ENCODE results near the gene TADA2A.

Gene TADA2A

GRCh38 chr17:37386462-37386861 is 20.2 kb upstream of the TADA2A start:
- Histone ChIP-seq H3K9me2 (replicated peaks; ENCODE audit: low read depth, low read length) (no peaks in the 10 kb centered on the region), H3K27me3 (ENCODE audit: insufficient read depth, low read length, poor library complexity, severe bottlenecking) (no peaks in the 10 kb centered on the region), H3K4me2 (ENCODE audit: low read depth, low read length, poor library complexity, severe bottlenecking) (no peak overlapping the region), H2AFZ (ENCODE audit: low read length) (no peak overlapping the region), H3K9ac (ENCODE audit: low read depth, low read length, poor library complexity, severe bottlenecking) (no peak overlapping the region), H3K9me3 (ENCODE audit: insufficient read depth, low read depth, low read length) (no peaks in the 10 kb centered on the region), H3K4me3 (ENCODE audit: low read length, poor library complexity, severe bottlenecking) (no peak overlapping the region), H3K36me3 (ENCODE audit: insufficient read depth, low read length) (no peaks in the 10 kb centered on the region), H4K20me1 (ENCODE audit: insufficient read depth, low read length, poor library complexity, severe bottlenecking) (no peaks in the 10 kb centered on the region), H3F3A (ENCODE audit: low read depth) (no peaks in the 10 kb centered on the region), H3K4me1 (ENCODE audit: insufficient read depth, low read length, poor library complexity, severe bottlenecking) (no peaks in the 10 kb centered on the region), H3K79me2 (ENCODE audit: insufficient read depth, low read length) (no peaks in the 10 kb centered on the region)
- no peak for TF ChIP-seq CTCF (conservative IDR thresholded peaks at IDR 0.05; ENCODE audit: low read length)
- no peak for TF ChIP-seq EZH2phosphoT487 (IDR thresholded peaks at IDR 0.05; ENCODE audit: borderline replicate concordance)

GRCh38 chr17:37388266-37388665 is 18.4 kb upstream of the TADA2A start:
- no peak overlapping the region for H3K9ac ChIP-seq (ENCODE audit: low read depth, low read length, poor library complexity, severe bottlenecking)
- TF ChIP-seq EZH2phosphoT487 (IDR thresholded peaks at IDR 0.05; ENCODE audit: borderline replicate concordance) = no peak
- TF ChIP-seq CTCF (conservative IDR thresholded peaks at IDR 0.05; ENCODE audit: low read length) = no peak
- H4K20me1 ChIP-seq (ENCODE audit: insufficient read depth, low read length, poor library complexity, severe bottlenecking) = no peaks in the 10 kb centered on the region
- no peaks in the 10 kb centered on the region for H3K9me3 ChIP-seq (ENCODE audit: insufficient read depth, low read depth, low read length)
- no peaks in the 10 kb centered on the region for H3K36me3 ChIP-seq (ENCODE audit: insufficient read depth, low read length)
- no peak overlapping the region for H3K4me3 ChIP-seq (ENCODE audit: low read length, poor library complexity, severe bottlenecking)
- H2AFZ ChIP-seq (ENCODE audit: low read length) = no peak overlapping the region
- no peaks in the 10 kb centered on the region for H3K4me1 ChIP-seq (ENCODE audit: insufficient read depth, low read length, poor library complexity, severe bottlenecking)
- H3K27me3 ChIP-seq (ENCODE audit: insufficient read depth, low read length, poor library complexity, severe bottlenecking) = no peaks in the 10 kb centered on the region
- no peaks in the 10 kb centered on the region for H3K9me2 ChIP-seq (replicated peaks; ENCODE audit: low read depth, low read length)
- H3K4me2 ChIP-seq (ENCODE audit: low read depth, low read length, poor library complexity, severe bottlenecking) = no peak overlapping the region
- H3F3A ChIP-seq (ENCODE audit: low read depth) = no peaks in the 10 kb centered on the region
- H3K79me2 ChIP-seq (ENCODE audit: insufficient read depth, low read length) = no peaks in the 10 kb centered on the region

- Histone ChIP-seq H3K79me2 (ENCODE audit: insufficient read depth, low read length) (no peaks in the 10 kb centered on the region), H3K9ac (ENCODE audit: low read depth, low read length, poor library complexity, severe bottlenecking) (no peak overlapping the region), H3K4me2 (ENCODE audit: low read depth, low read length, poor library complexity, severe bottlenecking) (no peak overlapping the region), H3F3A (ENCODE audit: low read depth) (no peaks in the 10 kb centered on the region), H3K4me1 (ENCODE audit: insufficient read depth, low read length, poor library complexity, severe bottlenecking) (no peaks in the 10 kb centered on the region), H3K27me3 (ENCODE audit: insufficient read depth, low read length, poor library complexity, severe bottlenecking) (no peaks in the 10 kb centered on the region), H2AFZ (ENCODE audit: low read length) (no peak overlapping the region), H4K20me1 (ENCODE audit: insufficient read depth, low read length, poor library complexity, severe bottlenecking) (no peaks in the 10 kb centered on the region), H3K36me3 (ENCODE audit: insufficient read depth, low read length) (no peaks in the 10 kb centered on the region), H3K9me2 (replicated peaks; ENCODE audit: low read depth, low read length) (no peaks in the 10 kb centered on the region), H3K9me3 (ENCODE audit: insufficient read depth, low read depth, low read length) (no peaks in the 10 kb centered on the region), H3K4me3 (ENCODE audit: low read length, poor library complexity, severe bottlenecking) (no peak overlapping the region)
- no peak for TF ChIP-seq CTCF (conservative IDR thresholded peaks at IDR 0.05; ENCODE audit: low read length)
- no peak for TF ChIP-seq EZH2phosphoT487 (IDR thresholded peaks at IDR 0.05; ENCODE audit: borderline replicate concordance)
Observed at GRCh38 chr17:37389160-37389559, 17.5 kb upstream of the TADA2A start.

All from Loucy (cell line).